ENCODE measurements around the gene GLIPR1L2.

The GLIPR1L2 gene

GRCh38 chr12:75478116-75478794, 87.4 kb downstream of the GLIPR1L2 start:
- DNase-seq (ENCODE audit: low spot score), result peak; percentile 67

GRCh38 chr12:75479963-75480461, 89.1 kb downstream of the GLIPR1L2 start:
- peak; percentile 15 for DNase-seq (ENCODE audit: low spot score)

- peak; percentile 78 for DNase-seq (ENCODE audit: low spot score)
Measured at GRCh38 chr12:75480469-75480949, 89.6 kb downstream of the GLIPR1L2 start, which contains the start of gene GLIPR1. GLIPR1 (plus strand) TSS chr12:75480755; CDS start chr12:75480881, 126 bp downstream.

- no peak for DNase-seq (ENCODE audit: low spot score)
Measured at GRCh38 chr12:75481013-75481705, 90.3 kb downstream of the GLIPR1L2 start.

- DNase-seq (ENCODE audit: low spot score), result no peak
Measured at GRCh38 chr12:75481774-75482173, 90.9 kb downstream of the GLIPR1L2 start.
